SH-SY5Y (cell line): ENCODE results near the gene SLC27A5.
A peak's percentile ranks its signal among the peaks of the same experiment; 100 is the strongest.

Experiments
- GATA2 ChIP-seq: IDR thresholded peaks from 2 replicates; pipeline ENCODE4 v1.6.1; 2011; ENCODE audit warnings: mild to moderate bottlenecking, low read depth, low read length
- GATA3 ChIP-seq: IDR thresholded peaks from 2 replicates; pipeline ENCODE4 v1.6.1; 2011; ENCODE audit warnings: low read depth, mild to moderate bottlenecking, low read length, moderate library complexity

The SLC27A5 gene

GRCh38 chr19:58498316-58499020 lies 13.3 kb downstream of the SLC27A5 start:
- TF ChIP-seq GATA3 = no peak
- TF ChIP-seq GATA2 = no peak

- TF ChIP-seq GATA2 (no peak), GATA3 (no peak)
Observed at GRCh38 chr19:58497634-58498170, 14.1 kb downstream of the SLC27A5 start.

- TF ChIP-seq GATA3 = no peak
- TF ChIP-seq GATA2 = no peak
Observed at GRCh38 chr19:58492265-58492664, 19.5 kb downstream of the SLC27A5 start.

GRCh38 chr19:58491393-58491792 lies 20.4 kb downstream of the SLC27A5 start:
- TF ChIP-seq GATA3 (no peak), GATA2 (no peak)

- TF ChIP-seq GATA2 (no peak), GATA3 (no peak)
Observed at GRCh38 chr19:58483776-58484175, 28.0 kb downstream of the SLC27A5 start.

GRCh38 chr19:58482372-58482771 lies 29.4 kb downstream of the SLC27A5 start:
- no peak for TF ChIP-seq GATA2
- TF ChIP-seq GATA3 = no peak

GRCh38 chr19:58480831-58481230 lies 31.0 kb downstream of the SLC27A5 start:
- TF ChIP-seq GATA3 (no peak), GATA2 (no peak)

- TF ChIP-seq GATA3 (no peak), GATA2 (no peak)
Observed at GRCh38 chr19:58480481-58480830, 31.3 kb downstream of the SLC27A5 start.

GRCh38 chr19:58479736-58480480 lies 31.9 kb downstream of the SLC27A5 start:
- TF ChIP-seq GATA3 (no peak), GATA2 (no peak)

- TF ChIP-seq GATA3 = no peak
- no peak for TF ChIP-seq GATA2
Observed at GRCh38 chr19:58479303-58479702, 32.5 kb downstream of the SLC27A5 start.

GRCh38 chr19:58477871-58478270 lies 33.9 kb downstream of the SLC27A5 start:
- TF ChIP-seq GATA3 (no peak), GATA2 (no peak)

GRCh38 chr19:58477130-58477529 lies 34.7 kb downstream of the SLC27A5 start:
- TF ChIP-seq GATA2 (no peak), GATA3 (no peak)

- no peak for TF ChIP-seq GATA3
- TF ChIP-seq GATA2 = no peak
Observed at GRCh38 chr19:58476498-58477015, 35.2 kb downstream of the SLC27A5 start.

- TF ChIP-seq GATA2 (0 out of 2 replicates have a peak, but pooled peaks have one; percentile 33), GATA3 (no peak)
Observed at GRCh38 chr19:58475714-58476497, 35.9 kb downstream of the SLC27A5 start, which contains the start of gene ZNF446. TSS of gene ZNF446 (plus strand) at chr19:58476352. CDS start at chr19:58477219, 867 bp downstream.
